K562 (cell line): Measurements from ENCODE around the gene EIF4G2. TPM values are rescaled to one million over a fixed set of nuclear protein-coding genes. Genes with fewer than 3 reads are reported as not detected.

ENCODE experiments used
- CREB1 ChIP-seq, 2 experiments: sonication (generic) in 1 of 2; formaldehyde crosslinking in 1 of 2; IDR thresholded peaks; 2 replicates each; pipeline versions ENCODE4 v1.6.1 to v1.8.0; 2012 to 2022; ENCODE audit warnings: inconsistent platforms in 1 of 2, mild to moderate bottlenecking in 1 of 2, missing genetic modification reagents in 1 of 2, moderate library complexity in 1 of 2
- CTBP1 ChIP-seq: fragments of 450-650 bp; IDR thresholded peaks from 2 replicates; pipeline ENCODE4 v1.6.1; 2016; ENCODE audit warnings: borderline replicate concordance
- DDX20 ChIP-seq: fragments of 450-650 bp; IDR thresholded peaks from 2 replicates; pipeline ENCODE4 v1.6.1; 2016; ENCODE audit warnings: missing genetic modification characterization, low read depth, mild to moderate bottlenecking, missing compliant biosample characterization, moderate library complexity
- FOSL1 ChIP-seq: fragments of 200-800 bp; sonication (Bioruptor generic); conservative IDR thresholded peaks from 2 replicates; pipeline ENCODE4 v1.6.1; 2016; ENCODE audit warnings: missing genetic modification characterization, missing compliant biosample characterization
- GATAD2B ChIP-seq: fragments of 450-650 bp; IDR thresholded peaks from 2 replicates; pipeline ENCODE4 v1.6.1; 2017; ENCODE audit warnings: mild to moderate bottlenecking, borderline replicate concordance
- HDAC1 ChIP-seq, 2 experiments: fragments of 450-650 bp; IDR thresholded peaks; 2 replicates each; pipeline ENCODE4 v1.6.1; 2016 to 2017; ENCODE audit warnings: inconsistent platforms in 1 of 2, mild to moderate bottlenecking in 1 of 2, moderate library complexity in 1 of 2
- KAT8 ChIP-seq: fragments of 450-650 bp; IDR thresholded peaks from 2 replicates; pipeline ENCODE4 v1.6.1; 2016; ENCODE audit warnings: low read depth, mild to moderate bottlenecking
- MAFG ChIP-seq: fragments of 450-650 bp; conservative IDR thresholded peaks from 2 replicates; pipeline ENCODE4 v1.6.1; 2016; ENCODE audit warnings: missing genetic modification characterization, missing compliant biosample characterization
- MEF2D ChIP-seq: conservative IDR thresholded peaks from 2 replicates; pipeline ENCODE4 v1.6.1; 2016; ENCODE audit warnings: low read depth, missing genetic modification characterization, missing compliant biosample characterization
- PRMT5 ChIP-seq: sonication (generic); formaldehyde crosslinking; IDR thresholded peaks from 2 replicates; pipeline ENCODE4 v1.5.0; 2020; ENCODE audit warnings: missing genetic modification reagents
- PRPF4 ChIP-seq: fragments of 200-400 bp; formaldehyde crosslinking; IDR thresholded peaks from one replicate; pipeline ENCODE4 v1.6.1; 2017; ENCODE audit warnings: low read length, low read depth, mild to moderate bottlenecking; ENCODE audit not compliant: insufficient read depth, poor library complexity, severe bottlenecking
- RUNX1 ChIP-seq: sonication (generic); IDR thresholded peaks from 2 replicates; pipeline ENCODE4 v1.6.1; 2016; ENCODE audit warnings: antibody characterized with exemption, low read depth
- SMAD3 ChIP-seq: fragments of 450-650 bp; formaldehyde crosslinking; conservative IDR thresholded peaks from 2 replicates; pipeline ENCODE4 v1.4.0; 2020; ENCODE audit warnings: mild to moderate bottlenecking
- SNIP1 ChIP-seq: fragments of 450-650 bp; IDR thresholded peaks from 2 replicates; pipeline ENCODE4 v1.7.1; 2017; ENCODE audit warnings: low read depth, mild to moderate bottlenecking
- STAT5B ChIP-seq: fragments of 250-450 bp; sonication (Bioruptor Pico); IDR thresholded peaks from 2 replicates; pipeline ENCODE4 v1.8.0; 2021; ENCODE audit warnings: mild to moderate bottlenecking, inconsistent platforms
- ZBTB7A ChIP-seq: IDR thresholded peaks from 2 replicates; pipeline ENCODE4 v1.6.1; 2011; ENCODE audit warnings: low read depth, mild to moderate bottlenecking, low read length, moderate library complexity, borderline replicate concordance; ENCODE audit not compliant: control insufficient read depth
- ZNF354B ChIP-seq: fragments of 250-450 bp; sonication (Bioruptor Pico); IDR thresholded peaks from 2 replicates; pipeline ENCODE4 v1.4.0; 2020
- ZNF444 ChIP-seq: fragments of 250-450 bp; sonication (Bioruptor Pico); IDR thresholded peaks from 2 replicates; pipeline ENCODE4 v1.4.0; 2020; ENCODE audit warnings: mild to moderate bottlenecking, moderate library complexity
- ZNF589 ChIP-seq: fragments of 200-800 bp; sonication (Bioruptor generic); IDR thresholded peaks from 2 replicates; pipeline ENCODE4 v1.6.1; 2016; ENCODE audit warnings: low read depth, missing genetic modification characterization, missing compliant biosample characterization
- ZNF77 ChIP-seq: fragments of 250-450 bp; sonication (Bioruptor Pico); IDR thresholded peaks from 2 replicates; pipeline ENCODE4 v1.5.0; 2020
- ZNF79 ChIP-seq: fragments of 250-450 bp; sonication (Bioruptor Pico); IDR thresholded peaks from 2 replicates; pipeline ENCODE4 v1.4.0; 2020; ENCODE audit warnings: low read depth, mild to moderate bottlenecking, moderate library complexity
- polyA plus RNA-seq, 8 experiments: library from polyadenylated mRNA; depleted of rRNA in 4 of 8; stranded (reverse) in 5 of 8; unstranded in 3 of 8; fragments of >200 nt; fragmentation: Nextera tagmentation in 2 of 8; fragmentation: Illumina TruSeq in 1 of 8; extraction: Ambion mirVana in 2 of 8; extraction: Trizol in 1 of 8; gene quantifications; 2 replicates each; pipeline versions ENCODE4 v1.2.1 to v1.2.3, GENCODE V29; 2011 to 2014; ENCODE audit warnings: inconsistent platforms in 1 of 8, missing spikeins in 1 of 8
- total RNA-seq, 7 experiments: library from RNA; depleted of rRNA in 6 of 7; stranded (reverse); fragments of >200 nt in 6 of 7; fragmentation: Illumina TruSeq in 2 of 7; extraction: Trizol in 2 of 7; gene quantifications; 2 replicates each; pipeline versions ENCODE4 v1.2.1 to v1.2.3, GENCODE V29; 2011 to 2021; ENCODE audit warnings: low replicate concordance in 1 of 7
- TF ChIP-seq, protein P1 (sequence below): fragments of 450-650 bp; IDR thresholded peaks from 2 replicates; pipeline ENCODE4 v1.6.1; 2017; ENCODE audit warnings: antibody characterized with exemption, mild to moderate bottlenecking
- TF ChIP-seq, protein P2 (sequence below): IDR thresholded peaks from 3 replicates; pipeline ENCODE4 v1.6.1; 2011; ENCODE audit warnings: borderline replicate concordance, mild to moderate bottlenecking; ENCODE audit not compliant: insufficient read length, insufficient read depth

EIF4G2 gene
- total and polyA plus RNA-seq, 9 of the 15 experiments (the other 6 are each of a cell fraction or from before 2014, with no cell fraction given): 206 to 790 (median 646) TPM

DNA sequence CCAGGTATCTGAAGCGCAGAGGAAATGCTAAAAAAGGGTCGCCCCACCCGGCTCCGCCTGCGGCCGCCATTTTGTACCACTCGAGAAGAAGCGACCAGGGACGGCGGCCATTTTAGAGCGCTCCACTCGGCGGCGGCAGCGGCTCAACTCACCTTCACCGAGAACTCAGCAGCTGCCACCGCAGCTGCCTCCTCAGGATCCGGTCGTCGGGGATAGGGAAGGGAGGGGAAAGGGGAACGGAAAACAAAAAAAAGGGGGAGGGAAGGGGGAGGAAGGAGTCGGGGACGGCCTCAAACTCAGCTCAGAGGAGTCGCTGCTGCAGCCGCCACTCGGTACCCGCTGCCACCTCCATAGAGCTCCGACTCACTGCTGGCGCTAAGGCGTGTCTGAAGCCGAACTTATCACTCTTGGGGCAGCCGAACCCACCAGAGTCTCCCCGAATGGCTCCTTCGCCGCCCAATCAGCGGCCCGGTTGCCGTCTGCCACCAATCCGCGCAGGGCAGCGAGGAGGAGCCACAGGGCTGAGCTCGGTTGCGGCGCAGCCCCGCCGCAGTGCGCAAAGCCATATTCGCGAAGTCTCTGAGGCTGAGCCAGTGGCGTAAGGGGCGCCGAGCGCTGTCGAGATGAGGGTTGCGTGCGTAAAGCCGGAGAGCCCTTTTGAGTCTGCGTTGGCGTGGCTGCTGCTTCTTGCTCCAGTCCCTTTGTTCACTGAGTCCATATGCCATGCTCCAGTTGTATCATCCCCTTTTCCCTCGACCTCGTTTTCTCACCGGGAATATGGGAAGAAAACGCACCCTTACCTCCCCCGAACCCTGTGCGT is at the start of gene EIF4G2 (continued):
- TF ChIP-seq, protein P1, sequence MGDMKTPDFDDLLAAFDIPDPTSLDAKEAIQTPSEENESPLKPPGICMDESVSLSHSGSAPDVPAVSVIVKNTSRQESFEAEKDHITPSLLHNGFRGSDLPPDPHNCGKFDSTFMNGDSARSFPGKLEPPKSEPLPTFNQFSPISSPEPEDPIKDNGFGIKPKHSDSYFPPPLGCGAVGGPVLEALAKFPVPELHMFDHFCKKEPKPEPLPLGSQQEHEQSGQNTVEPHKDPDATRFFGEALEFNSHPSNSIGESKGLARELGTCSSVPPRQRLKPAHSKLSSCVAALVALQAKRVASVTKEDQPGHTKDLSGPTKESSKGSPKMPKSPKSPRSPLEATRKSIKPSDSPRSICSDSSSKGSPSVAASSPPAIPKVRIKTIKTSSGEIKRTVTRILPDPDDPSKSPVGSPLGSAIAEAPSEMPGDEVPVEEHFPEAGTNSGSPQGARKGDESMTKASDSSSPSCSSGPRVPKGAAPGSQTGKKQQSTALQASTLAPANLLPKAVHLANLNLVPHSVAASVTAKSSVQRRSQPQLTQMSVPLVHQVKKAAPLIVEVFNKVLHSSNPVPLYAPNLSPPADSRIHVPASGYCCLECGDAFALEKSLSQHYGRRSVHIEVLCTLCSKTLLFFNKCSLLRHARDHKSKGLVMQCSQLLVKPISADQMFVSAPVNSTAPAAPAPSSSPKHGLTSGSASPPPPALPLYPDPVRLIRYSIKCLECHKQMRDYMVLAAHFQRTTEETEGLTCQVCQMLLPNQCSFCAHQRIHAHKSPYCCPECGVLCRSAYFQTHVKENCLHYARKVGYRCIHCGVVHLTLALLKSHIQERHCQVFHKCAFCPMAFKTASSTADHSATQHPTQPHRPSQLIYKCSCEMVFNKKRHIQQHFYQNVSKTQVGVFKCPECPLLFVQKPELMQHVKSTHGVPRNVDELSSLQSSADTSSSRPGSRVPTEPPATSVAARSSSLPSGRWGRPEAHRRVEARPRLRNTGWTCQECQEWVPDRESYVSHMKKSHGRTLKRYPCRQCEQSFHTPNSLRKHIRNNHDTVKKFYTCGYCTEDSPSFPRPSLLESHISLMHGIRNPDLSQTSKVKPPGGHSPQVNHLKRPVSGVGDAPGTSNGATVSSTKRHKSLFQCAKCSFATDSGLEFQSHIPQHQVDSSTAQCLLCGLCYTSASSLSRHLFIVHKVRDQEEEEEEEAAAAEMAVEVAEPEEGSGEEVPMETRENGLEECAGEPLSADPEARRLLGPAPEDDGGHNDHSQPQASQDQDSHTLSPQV: no peak
- TF ChIP-seq KAT8 (peak; percentile 100), FOSL1 (tag) (peak; percentile 48; the same call in 1 of the 2 replicates), GATAD2B (no peak), ZNF77 (no peak), PRPF4 (peak; percentile 88), SNIP1 (0 out of 2 replicates have a peak, but pooled peaks have one; percentile 27), PRMT5 (CRISPR knock-in tag) (no peak), ZNF79 (CRISPR knock-in tag) (0 out of 2 replicates have a peak, but pooled peaks have one; percentile 48), STAT5B (CRISPR knock-in tag) (no peak), MEF2D (no peak; the same call in 1 of the 2 replicates), ZNF589 (CRISPR knock-in tag) (no peak), CTBP1 (peak; percentile 64; the same call in 1 of the 2 replicates), ZNF354B (CRISPR knock-in tag) (no peak), RUNX1 (no peak), DDX20 (tag) (no peak), SMAD3 (CRISPR knock-in tag) (peak; percentile 78; the same call in 1 of the 2 replicates), MAFG (tag) (no peak), HDAC1 (IDR thresholded peaks at IDR 0.05) (peak in 1 of 2 experiments; percentile 81; a peak in 2 of 4 replicates), ZBTB7A (no peak), ZNF444 (CRISPR knock-in tag) (peak; percentile 25; the same call in 1 of the 2 replicates), CREB1 (IDR thresholded peaks at IDR 0.05) (peak; percentile 46), CREB1 (CRISPR knock-in tag; IDR thresholded peaks at IDR 0.05) (peak; percentile 70; the same call in 1 of the 2 replicates)
- TF ChIP-seq, protein P2, sequence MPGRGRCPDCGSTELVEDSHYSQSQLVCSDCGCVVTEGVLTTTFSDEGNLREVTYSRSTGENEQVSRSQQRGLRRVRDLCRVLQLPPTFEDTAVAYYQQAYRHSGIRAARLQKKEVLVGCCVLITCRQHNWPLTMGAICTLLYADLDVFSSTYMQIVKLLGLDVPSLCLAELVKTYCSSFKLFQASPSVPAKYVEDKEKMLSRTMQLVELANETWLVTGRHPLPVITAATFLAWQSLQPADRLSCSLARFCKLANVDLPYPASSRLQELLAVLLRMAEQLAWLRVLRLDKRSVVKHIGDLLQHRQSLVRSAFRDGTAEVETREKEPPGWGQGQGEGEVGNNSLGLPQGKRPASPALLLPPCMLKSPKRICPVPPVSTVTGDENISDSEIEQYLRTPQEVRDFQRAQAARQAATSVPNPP: no peak
